ENCODE results near the gene ZNF664.

ZNF664 gene

DNA sequence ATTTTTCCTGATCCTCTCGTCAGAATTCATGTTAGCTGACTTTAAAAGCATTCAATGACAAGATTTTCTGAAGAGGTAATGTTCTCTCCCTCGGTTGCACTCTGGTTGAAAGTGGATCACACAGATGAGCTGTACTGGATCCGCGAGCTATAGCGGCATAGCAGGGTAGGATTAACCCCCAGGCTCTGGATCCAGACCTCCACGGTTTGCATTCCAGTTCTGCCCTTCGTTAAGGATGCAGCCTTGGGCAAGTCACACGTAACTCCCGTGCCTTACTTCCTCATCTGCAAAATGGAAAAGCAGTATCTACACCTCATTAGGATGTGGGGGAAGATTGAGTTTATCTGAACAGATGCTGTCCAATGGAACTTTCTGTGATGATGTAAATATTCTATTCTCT, 14.1 kb upstream of the ZNF664 start:
- no peak for DNase-seq (ENCODE audit: low spot score)

DNA sequence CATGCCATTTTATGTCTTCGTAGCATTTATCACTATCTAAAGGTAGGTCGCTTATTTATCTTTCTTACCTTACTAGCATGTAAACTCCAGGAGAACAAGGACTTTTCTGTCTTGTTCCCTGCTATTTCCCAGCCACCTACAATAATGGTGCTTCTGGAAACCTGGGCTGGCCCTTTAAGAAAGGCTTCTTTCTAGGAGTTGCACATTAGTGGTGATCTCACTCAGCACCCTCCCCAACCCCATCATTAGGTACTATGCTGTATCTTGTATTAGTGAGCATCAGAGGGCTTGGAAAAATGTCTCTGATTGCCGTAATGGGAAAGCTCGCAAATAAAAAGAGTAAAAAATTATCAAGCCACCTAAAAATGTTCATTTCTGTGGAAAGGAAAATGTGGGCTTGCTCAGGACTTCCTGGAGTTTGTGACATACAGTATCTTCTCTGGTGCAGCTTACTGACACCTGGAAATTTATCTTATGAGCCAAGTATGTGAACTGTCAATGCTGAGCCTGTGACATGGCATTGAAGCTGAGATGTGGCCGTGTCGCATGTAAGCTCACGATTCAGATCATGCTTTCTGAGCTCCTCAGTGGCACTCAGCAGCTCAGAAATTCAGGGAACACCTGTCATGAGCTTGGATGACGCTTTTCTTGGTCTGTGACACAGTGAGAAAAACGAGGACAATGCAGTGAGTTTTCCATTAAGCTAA, 12.8 kb upstream of the ZNF664 start:
- DNase-seq (ENCODE audit: low spot score), result no peak

DNA sequence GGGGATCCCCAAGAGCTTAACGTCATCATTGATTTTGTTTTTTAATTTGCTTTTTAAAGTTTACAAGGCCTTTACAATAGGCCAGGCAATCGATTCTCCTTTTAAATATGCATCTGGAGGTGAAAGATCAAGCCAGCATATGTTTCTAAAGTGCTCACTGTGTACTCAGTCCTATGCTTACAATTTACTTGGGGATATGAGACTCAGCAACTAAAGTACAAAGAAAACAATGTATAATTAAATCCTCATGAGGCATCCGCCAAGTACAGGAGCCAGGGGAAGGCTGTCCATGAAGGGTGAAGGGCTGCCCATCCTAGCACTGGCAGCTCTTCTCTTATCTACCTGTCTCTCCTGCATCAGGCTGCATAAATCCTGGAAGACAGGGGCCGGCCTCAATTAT, 12.2 kb upstream of the ZNF664 start:
- DNase-seq (ENCODE audit: low spot score), result no peak

DNA sequence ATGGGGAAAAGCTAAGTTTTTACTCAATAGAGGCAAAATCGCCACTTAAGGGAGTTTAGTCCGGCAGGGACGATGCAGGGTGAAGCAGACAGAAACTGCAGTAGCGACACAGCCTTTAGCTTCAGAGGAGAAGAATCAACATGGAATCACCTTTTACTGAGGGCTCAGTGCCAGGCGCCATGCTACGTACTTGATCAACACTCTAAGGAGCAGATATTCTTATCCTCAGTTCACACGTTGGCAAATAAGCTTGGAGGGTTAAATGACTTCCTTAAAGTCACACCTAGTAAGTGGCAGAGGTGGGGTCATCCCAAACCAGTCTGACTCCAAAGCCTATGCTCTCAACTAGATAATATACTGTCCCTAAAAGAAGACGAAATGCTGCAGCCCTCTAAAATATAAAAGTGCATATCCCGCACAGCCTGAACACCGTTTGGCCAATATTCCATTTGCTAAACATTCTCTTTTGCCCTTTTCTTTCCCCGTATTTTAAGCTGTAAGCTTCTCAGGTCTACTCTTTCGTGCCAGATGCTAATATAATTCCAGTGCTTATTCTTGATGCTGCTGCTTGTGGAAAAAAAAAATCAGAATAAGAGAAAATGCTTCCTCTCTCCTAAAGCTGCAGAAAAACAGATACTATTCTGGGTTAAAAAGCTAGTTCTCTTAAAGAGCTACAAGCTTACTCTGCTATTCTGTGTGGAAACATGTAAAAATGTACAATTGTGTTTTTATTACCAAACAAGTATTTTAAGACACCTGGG, 11.2 kb upstream of the ZNF664 start:
- no peak for DNase-seq (ENCODE audit: low spot score)

GRCh38 chr12:123962513-123962912, 10.5 kb upstream of the ZNF664 start:
- no peak for DNase-seq (ENCODE audit: low spot score)

DNA sequence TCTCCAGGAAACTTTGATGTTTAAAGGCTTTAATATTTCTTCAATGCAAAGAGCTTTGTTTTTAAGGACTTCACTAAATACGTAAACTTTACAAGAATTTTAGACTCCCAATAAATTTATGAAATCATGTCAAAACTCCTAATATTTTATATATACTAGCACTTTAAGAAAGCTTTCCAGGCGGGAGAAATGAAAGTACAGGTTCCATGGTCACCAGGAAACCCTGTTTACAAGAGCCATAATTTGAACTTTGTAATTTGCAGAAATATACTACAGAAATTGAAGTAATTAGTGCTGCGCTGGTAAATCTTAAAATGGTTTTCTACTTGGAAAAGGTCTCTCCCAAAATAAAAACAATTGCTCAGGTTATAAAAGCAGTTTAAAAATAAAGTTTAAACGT, 9.2 kb upstream of the ZNF664 start:
- DNase-seq (ENCODE audit: low spot score), result no peak

DNA sequence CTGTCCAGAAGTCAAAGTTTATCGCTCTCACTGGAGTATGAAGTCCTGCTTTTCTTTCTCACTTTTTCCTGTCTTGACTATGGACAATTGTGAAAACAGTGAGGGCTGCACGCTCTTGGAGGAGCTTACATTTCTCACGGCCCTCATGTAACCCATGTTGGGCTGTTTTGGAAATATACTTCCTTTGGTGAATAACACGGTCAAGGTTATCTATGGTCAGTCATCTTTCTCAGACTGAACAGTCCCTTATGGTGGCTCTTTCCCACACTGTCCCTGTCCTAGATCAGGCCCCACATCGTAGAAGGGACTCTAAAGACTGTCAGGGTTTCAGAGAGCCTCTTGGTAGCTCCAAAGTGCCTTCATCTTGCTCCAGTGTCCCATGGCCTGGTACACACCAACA, 7.6 kb upstream of the ZNF664 start:
- no peak for DNase-seq (ENCODE audit: low spot score)

DNA sequence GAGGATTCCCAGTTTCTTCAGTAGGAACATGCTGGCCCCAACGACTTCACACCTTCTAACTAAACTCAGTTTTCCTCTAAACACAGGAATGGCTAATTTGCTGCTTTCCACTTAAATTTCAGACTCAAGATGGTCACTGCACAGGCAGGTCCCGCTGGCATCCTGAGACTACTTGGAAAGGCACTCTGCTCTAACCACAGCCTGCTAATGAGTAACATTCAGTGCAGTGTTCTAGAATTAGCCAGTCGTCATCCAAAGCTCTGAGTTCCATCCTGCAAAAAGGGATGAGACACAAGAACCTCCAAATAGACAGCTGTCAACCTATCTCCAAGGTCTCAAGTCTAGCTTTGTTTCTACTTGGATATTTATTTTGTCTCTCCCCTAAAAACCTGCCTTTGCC, 6.4 kb upstream of the ZNF664 start:
- no peak for DNase-seq (ENCODE audit: low spot score)

DNA sequence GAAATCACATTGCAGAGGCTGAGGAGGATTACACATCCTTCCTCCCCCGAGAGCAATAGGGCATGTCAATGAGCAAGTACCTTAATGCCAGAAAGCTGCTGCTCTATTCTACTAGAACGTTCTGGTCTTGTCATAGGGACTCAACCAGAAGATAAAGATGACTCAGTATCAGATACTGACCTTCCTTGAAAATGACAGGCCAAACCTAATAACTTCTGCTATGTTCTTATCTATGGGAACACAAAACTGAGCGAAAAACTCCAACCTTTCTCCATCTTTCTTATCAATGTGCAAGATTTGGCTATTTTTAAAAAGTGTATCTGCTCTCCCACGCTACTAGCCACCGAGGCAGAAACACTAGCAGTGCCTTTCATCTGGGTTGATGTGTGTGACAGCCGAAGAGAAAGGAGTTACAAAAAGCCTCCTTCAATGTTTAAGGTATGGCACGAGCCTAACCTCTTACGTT, 5.9 kb upstream of the ZNF664 start:
- DNase-seq (ENCODE audit: low spot score), result no peak

- no peak for DNase-seq (ENCODE audit: low spot score)
Measured at GRCh38 chr12:123971449-123971769, 1.6 kb upstream of the ZNF664 start.

- peak; percentile 56 for DNase-seq (ENCODE audit: low spot score)
Measured at GRCh38 chr12:123971770-123972456, 1.1 kb upstream of the ZNF664 start.

DNA sequence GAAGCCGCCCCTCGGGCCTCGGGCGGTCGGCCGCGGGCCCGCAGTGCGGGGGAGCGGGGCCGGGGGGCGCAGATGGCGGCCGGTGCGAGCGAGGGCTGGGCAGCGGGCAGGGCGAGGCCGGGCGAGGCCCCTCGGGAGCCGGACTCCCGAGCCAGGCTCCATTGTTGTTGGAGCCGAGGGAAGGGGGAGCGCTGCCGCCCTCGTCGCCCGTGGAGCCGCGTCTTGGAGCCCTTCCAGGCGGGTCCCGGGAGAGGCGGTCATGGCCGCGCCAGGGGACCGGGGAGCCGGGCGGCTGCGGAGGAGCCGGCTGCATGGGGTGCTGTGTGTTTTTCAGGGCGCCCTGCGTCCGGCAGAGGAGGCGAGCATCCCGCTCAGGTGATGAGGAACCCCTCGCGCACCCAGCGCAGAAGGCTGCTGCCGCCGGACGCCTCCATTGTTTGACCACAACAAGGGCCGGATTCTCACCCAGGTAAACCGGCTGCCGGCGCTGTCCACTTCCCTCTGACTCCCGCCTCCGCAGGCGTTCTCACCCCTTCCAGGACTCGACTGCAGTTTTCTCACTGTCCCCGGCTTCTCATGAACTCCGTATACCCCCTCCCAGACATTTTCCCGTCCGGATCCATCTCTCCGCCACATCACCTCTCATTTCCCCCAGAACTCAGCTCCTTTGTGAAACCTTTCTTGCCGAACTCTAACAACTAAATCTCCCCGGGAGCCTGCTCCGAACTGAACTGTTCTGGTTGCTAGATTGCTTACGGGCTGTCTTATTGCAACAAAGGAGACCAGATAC, 732 bp downstream of the ZNF664 start:
- DNase-seq (ENCODE audit: low spot score), result peak; percentile 40

DNA sequence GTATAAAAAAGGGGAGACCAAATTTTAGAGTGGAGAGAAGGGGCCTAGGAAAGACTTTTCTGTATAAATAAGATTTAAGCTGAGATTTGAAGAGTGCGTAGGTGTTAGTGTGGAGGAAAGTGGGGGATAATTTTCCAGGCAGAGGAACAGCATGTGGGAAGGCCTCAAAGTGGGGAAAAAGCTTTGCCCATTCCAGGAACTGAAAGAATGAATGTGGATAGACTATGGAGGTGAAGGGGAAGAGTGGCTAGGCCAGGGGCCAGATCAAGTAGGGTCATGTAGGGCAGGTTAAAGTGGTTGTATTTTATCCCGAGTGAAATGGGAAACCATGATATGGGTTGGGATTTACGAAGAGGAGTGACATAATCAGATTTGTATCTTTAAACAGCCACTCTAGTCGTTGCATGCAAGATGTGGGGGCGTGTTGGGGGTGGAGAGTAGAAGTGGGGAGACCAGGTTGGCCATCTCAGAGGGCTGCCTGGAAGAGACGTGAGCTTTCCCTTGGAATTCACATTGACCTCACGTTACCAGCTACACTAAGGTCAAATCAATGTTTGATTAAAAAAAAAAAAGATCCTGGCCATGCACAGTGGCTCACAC, 3.3 kb downstream of the ZNF664 start:
- no peak for DNase-seq (ENCODE audit: low spot score)

DNA sequence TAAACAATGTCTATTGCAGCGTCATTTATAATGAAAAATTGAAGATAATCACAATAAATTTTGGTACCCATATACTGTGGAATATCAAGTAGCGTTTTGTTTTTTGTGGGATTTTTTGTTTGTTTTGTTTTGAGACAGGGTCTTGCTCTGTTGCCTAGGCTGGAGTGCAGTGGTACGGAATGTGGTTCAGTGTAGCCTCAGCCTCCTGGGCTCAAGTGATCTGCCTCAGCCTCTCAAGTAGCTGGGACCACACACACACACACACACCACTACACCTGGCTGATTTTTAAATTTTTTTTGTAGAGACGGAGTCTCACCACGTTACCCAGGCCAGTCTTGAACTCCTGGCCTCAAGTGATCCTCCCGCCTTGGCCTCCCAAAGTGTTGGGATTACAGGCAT, 6.6 kb downstream of the ZNF664 start:
- DNase-seq (ENCODE audit: low spot score), result no peak

GRCh38 chr12:123982269-123982668, 9.3 kb downstream of the ZNF664 start:
- no peak for DNase-seq (ENCODE audit: low spot score)

DNA sequence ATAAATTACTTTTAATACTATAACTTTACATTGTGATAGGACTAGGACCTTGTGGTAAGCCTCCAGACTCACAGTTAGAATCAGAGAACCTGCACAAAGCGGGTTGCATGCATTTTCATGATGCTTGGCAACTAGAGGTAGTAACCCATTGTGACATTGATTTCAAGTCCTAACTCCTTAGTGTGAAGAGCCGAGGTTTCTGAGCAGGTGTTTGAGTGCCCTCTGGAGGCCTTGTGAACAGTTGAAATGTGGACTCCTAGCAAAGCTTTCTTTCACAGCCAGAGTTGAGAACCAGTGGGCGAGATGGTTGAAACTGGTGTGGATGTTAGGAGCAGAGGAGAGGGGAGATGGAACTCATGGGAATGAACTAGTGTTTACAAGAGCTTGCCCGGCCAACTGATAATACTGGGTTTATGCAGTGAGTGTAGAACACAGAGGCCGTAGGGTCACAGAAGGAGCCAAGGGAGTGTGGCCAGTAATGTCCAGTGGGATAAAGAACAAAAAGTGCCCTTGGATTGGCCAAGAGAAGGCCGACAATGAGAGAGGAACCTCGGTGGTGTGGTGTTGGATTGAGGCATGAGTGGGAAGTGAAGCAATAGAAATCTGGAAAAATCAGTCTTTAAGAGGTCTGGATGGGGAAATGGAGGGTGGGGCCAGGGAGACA, 10.9 kb downstream of the ZNF664 start:
- DNase-seq (ENCODE audit: low spot score), result peak; percentile 72

DNA sequence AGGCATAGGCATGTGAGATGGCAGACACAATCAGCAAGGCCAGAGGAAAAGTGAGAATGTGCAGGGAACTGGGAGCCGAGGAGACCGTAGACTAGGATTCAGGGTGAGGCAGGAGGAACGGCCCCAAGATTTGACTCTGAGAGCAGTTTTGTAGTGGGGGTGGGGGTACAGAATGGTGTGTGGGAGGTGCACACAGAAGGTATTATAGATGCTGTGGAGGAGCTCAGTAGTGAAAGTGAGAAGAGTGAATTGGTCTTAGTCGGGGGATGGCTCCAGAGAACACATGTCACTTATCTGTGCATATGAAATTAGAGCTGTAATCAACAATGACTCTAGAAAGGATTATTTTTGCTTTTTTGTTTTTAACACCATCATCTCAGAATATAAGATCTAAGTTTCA, 11.9 kb downstream of the ZNF664 start:
- no peak for DNase-seq (ENCODE audit: low spot score)

DNA sequence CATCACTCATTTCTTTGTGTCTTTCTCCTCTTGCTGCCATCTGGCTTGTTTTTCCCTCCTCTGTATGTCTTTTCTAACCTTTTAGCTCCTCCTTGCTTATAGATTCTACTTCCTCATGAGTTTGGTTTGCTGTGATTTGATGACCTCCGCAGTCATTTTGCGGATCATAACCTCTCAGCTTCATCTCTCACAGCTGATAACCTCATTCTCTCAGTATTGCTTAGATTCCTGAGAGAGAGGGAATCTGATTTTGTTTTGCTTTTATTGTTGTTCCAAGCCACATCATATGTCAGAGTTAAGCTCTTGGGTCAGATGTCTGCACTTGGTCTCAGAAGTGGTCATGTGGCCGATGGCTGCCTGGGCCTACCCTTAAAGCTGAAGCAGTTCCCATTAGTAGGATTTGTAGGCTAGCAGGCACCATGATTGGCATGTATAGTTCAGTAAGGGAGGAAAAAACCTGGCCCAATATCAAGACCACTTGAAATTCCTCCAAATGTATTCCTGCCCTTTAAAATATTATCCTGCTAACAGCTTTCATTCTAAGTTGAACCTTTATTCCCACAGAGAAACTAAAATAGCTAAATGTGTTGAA, 13.5 kb downstream of the ZNF664 start:
- no peak for DNase-seq (ENCODE audit: low spot score)

GRCh38 chr12:123987022-123987421, 14.0 kb downstream of the ZNF664 start:
- DNase-seq (ENCODE audit: low spot score), result no peak

DNA sequence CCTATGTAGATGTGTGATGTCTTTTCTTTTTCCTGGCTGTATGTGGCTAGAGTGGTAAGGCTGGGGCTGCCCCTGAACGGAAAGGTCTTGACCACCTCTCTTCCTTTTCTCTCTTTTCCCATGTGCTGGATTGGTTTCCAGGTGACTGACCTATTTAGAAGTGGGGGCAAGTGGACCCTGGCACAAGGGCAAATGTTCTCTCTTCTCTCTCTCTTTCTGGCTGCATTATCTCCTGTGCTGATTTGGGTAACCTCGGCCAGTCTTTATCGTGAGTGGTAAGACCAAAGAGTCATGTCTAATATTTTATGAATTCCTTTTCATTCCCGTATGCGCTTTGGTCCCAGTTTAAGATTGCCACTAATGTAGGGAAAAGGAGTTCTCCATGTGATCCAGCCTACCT, 16.2 kb downstream of the ZNF664 start:
- DNase-seq (ENCODE audit: low spot score), result no peak

DNA sequence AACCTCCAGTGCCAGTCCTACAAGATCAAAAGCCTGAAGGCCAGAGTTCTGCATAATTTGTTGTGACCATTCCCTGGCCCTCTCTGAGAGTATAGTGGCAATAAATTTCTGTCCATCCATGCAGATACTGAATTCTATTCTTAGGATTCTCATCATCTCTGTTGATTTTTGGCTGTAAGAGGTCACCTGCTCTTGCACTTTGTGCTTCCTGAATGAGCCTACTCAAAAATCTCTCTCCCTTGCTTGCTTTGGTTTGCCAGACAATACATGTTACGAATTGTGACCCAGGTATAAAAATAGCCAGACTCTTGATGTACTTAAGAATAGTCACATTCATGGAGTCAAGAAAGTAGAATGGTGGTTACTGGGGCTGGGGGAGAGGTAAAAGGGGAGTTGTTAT, 16.7 kb downstream of the ZNF664 start:
- no peak for DNase-seq (ENCODE audit: low spot score)

Data from SK-N-DZ (cell line).